Peyer's patch (tissue), 4 donors: ENCODE measurements around the gene WDR59. TPM values are rescaled to one million over a fixed set of nuclear protein-coding genes. Genes with fewer than 3 reads are reported as not detected.
A peak's percentile ranks its signal among the peaks of the same experiment; 100 is the strongest.

Source experiments
- DNase-seq, 3 donors: peaks; one replicate each; pipeline ENCODE4 v3.0.0-alpha.2; 2017 to 2019
- H3K27ac ChIP-seq, 4 donors: fragments of 200-600 bp; sonication (generic); one replicate each; pipeline ENCODE4 v1.5.1; 2016 to 2019
- H3K27me3 ChIP-seq, 2 donors: fragments of 200-600 bp; sonication (generic); one replicate each; pipeline ENCODE4 v1.5.1; 2019
- H3K36me3 ChIP-seq, 3 donors: fragments of 200-600 bp; sonication (generic); one replicate each; pipeline ENCODE4 v1.5.1; 2016 to 2019
- H3K4me1 ChIP-seq, 4 donors: fragments of 200-600 bp; sonication (generic); one replicate each; pipeline ENCODE4 v1.5.1; 2016 to 2019
- H3K4me3 ChIP-seq, 4 donors: fragments of 200-600 bp; sonication (generic); 1 replicate in 3 of 4; 2 replicates in 1 of 4; pipeline ENCODE4 v1.5.1; 2016 to 2019; ENCODE audit warnings: mild to moderate bottlenecking in 1 of 4
- H3K9me3 ChIP-seq, 4 donors: fragments of 200-600 bp; sonication (generic); one replicate each; pipeline ENCODE4 v1.5.1; 2016 to 2019; ENCODE audit warnings: mild to moderate bottlenecking in 1 of 4
- POLR2A ChIP-seq, 2 donors: fragments of 450-650 bp; IDR thresholded peaks; one replicate each; pipeline ENCODE4 v1.5.1; 2017; ENCODE audit warnings: antibody characterized with exemption in 2 of 2, mild to moderate bottlenecking in 2 of 2, moderate library complexity in 2 of 2
- total RNA-seq, 4 donors: library from RNA; depleted of rRNA; stranded (reverse); fragments of >200 nt; gene quantifications; one replicate each; pipeline ENCODE4 v1.1.0, GENCODE V29; 2016
- TF ChIP-seq, protein P1 (sequence below), 6 experiments: fragments of 450-650 bp in 4 of 6; fragments of 200-600 bp in 2 of 6; sonication (generic) in 1 of 6; IDR thresholded peaks; one replicate each; pipeline ENCODE4 v1.5.1; 2017 to 2019; ENCODE audit warnings: antibody characterized with exemption in 6 of 6, mild to moderate bottlenecking in 3 of 6, moderate library complexity in 1 of 6

The WDR59 gene
- total RNA-seq, 4 donors from 2014 or later, result 32.9 to 127 (median 102) TPM

DNA sequence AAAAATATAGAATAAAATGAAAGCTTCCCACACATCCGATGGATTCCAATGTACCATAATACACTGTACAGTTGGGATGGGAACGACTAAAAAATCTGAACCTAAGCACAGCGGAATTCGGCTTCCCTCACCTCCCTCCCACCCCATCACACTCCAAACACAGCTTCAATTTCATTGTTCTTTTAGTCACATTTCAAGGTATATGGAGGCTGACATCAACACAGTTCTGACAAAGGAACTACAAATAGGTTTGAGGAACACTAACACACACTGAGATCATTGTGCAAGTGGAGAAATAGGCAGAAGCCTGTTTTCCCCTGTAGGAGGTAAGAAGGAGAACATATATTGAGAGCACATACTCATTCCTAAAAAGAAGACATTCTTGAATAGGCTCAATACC lies 85.1 kb downstream of the WDR59 start:
- Histone ChIP-seq H3K9me3 (no peaks in the 10 kb centered on the region), H3K4me3 (no peak overlapping the region), H3K4me1 (no peaks in the 10 kb centered on the region), H3K36me3 (peaks cover 0 to 48% (median 0%) of the 10 kb centered on the region in 3 donors), H3K27me3 (no peaks in the 10 kb centered on the region), H3K27ac (no peak overlapping the region)
- TF ChIP-seq, protein P1, sequence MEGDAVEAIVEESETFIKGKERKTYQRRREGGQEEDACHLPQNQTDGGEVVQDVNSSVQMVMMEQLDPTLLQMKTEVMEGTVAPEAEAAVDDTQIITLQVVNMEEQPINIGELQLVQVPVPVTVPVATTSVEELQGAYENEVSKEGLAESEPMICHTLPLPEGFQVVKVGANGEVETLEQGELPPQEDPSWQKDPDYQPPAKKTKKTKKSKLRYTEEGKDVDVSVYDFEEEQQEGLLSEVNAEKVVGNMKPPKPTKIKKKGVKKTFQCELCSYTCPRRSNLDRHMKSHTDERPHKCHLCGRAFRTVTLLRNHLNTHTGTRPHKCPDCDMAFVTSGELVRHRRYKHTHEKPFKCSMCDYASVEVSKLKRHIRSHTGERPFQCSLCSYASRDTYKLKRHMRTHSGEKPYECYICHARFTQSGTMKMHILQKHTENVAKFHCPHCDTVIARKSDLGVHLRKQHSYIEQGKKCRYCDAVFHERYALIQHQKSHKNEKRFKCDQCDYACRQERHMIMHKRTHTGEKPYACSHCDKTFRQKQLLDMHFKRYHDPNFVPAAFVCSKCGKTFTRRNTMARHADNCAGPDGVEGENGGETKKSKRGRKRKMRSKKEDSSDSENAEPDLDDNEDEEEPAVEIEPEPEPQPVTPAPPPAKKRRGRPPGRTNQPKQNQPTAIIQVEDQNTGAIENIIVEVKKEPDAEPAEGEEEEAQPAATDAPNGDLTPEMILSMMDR (IDR thresholded peaks at IDR 0.05), result no peak
- no peak for TF ChIP-seq POLR2A (IDR thresholded peaks at IDR 0.05)
- no peak for DNase-seq

DNA sequence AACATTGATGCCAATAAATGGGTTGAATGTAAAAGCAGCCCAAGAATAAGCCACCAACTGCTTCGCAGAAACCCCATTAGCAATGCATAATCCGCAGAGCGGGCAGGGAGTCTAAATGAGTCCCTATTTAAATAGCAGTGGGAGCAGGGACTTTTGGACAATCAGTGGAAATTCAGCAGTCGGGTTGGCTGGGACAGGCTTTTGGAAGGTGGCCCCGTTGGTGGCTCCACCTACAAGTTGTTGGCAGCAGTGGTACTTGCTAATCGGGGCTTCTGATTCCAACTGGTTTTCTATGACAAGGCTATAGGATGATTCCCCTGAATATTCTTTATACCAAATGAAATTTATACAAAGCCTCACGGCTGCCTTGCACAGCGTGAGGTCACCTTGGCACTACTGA lies 86.3 kb downstream of the WDR59 start:
- no peaks in the 10 kb centered on the region for H3K27me3 ChIP-seq
- DNase-seq, result no peak
- H3K27ac ChIP-seq, result no peak overlapping the region
- peaks cover 0 to 52% (median 0%) of the 10 kb centered on the region in 3 donors for H3K36me3 ChIP-seq
- H3K4me1 ChIP-seq, result no peaks in the 10 kb centered on the region
- no peak for TF ChIP-seq POLR2A (IDR thresholded peaks at IDR 0.05)
- TF ChIP-seq, protein P1 (IDR thresholded peaks at IDR 0.05), result no peak
- H3K9me3 ChIP-seq, result no peaks in the 10 kb centered on the region
- no peak overlapping the region for H3K4me3 ChIP-seq

DNA sequence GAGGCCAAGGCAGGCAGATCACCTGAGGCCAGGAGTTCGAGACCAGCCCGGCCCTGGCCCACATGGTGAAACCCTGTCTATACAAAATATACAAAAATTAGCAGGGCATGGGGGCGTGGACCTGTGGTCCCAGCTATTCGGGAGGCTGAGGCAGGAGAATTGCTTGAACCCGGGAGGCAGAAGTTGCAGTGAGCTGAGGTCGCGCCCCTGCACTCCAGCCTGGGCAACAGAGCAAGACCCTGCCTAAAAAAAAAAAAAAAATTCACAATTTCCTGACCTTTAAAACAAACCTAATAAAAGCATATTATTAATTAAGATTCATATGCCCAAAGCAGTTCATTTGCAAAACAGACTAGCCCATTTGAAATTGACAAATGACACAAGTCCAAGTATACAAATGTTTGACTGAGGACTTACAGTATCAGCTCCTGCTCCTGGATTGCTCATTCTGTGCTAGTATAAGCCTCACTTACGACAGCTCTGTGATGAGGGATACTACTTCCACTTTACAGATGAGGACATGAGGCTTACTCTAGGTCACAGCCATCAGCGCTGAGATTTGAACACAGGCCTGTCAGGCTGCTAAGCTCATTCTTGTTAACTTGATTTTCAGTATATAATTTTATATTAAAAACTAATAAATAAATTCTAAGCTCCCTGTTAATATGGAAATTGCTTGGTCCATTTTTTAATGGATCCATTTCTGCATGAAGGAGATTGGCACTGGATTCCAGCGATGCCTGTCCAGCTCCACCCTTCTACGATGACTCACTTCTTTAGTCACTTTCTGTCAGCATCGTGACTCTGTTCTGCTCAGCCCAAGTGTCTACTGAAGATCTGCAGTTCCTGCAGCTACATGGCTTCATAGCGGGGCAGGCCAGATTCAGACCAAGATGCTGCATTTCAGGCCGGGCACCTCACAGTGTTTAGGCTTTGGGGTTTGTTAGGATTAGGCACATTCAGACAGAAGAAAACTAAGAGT lies 88.2 kb downstream of the WDR59 start:
- no peak overlapping the region for H3K27ac ChIP-seq
- no peaks in the 10 kb centered on the region for H3K27me3 ChIP-seq
- peak in 1 of 3 donors; percentile 62 for DNase-seq
- no peaks in the 10 kb centered on the region for H3K9me3 ChIP-seq
- H3K4me1 ChIP-seq, result no peaks in the 10 kb centered on the region
- no peak overlapping the region for H3K4me3 ChIP-seq
- TF ChIP-seq, protein P1 (IDR thresholded peaks at IDR 0.05), result no peak
- no peak for TF ChIP-seq POLR2A (IDR thresholded peaks at IDR 0.05)
- peaks cover 0 to 65% (median 0%) of the 10 kb centered on the region in 3 donors for H3K36me3 ChIP-seq

DNA sequence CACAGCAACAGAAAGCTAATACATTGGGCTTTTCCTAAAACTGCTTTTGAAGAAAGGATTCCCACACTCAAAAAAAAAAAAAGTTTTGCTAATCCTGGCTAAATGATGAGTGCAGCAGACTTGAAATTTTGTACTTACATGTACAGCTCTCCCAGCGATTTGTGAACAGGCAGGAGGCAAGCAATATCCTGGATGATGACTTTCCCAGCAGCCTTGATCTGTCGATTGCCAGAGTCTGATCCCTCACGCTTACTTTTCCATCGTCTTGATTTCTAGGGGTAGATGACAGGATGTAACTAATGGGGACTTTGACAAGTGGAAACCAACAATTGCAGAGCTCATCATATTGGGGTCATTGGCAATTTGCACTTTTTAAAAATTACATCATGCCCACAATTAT lies 91.4 kb downstream of the WDR59 start:
- H3K36me3 ChIP-seq, result peaks cover 0 to 65% (median 0%) of the 10 kb centered on the region in 3 donors
- no peaks in the 10 kb centered on the region for H3K9me3 ChIP-seq

DNA sequence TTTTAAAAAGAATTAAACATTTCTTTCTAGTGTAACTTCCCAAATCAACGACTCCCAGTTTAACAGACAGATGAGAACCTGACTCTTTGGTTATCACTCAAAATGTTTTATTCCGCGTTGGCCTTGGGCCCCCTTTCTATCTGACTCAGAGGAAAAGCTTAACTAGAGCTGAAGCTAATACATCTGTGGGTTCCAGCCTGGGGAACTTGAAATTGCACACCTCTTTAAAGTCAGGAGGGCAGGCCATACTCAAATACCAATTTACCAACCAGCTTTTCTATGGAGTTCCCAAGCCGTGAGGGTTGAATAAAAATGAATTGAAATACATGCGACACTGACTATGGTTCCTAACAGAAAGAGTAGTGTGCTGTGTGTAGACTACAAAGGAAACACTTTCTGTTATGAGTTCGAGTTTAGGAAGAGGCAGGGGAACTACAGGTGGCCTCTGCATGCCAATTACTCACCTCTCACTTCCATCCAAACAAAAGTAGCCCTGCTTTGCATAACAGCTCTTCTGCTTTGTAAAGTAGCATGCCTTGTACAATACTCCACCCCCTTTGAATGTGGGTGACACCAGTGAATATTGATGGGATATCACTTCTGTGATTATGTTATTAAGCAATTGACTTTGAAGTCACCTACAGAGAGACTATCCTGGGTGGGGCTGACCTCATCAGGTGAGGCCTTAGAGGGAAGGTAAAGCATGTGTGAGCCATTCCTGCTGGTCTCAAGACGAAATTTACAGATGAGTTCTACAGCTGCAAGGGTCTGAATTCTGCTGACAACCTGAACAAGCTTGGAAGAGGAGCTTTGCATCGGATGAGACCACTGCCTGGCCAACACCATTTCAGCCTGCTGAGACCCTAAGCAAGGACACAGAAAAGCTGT lies 92.1 kb downstream of the WDR59 start:
- H3K36me3 ChIP-seq, result peaks cover 0 to 72% (median 0%) of the 10 kb centered on the region in 3 donors
- no peak overlapping the region for H3K27ac ChIP-seq
- TF ChIP-seq POLR2A (IDR thresholded peaks at IDR 0.05), result no peak
- TF ChIP-seq, protein P1 (IDR thresholded peaks at IDR 0.05), result no peak
- H3K4me1 ChIP-seq, result no peaks in the 10 kb centered on the region
- H3K9me3 ChIP-seq, result no peaks in the 10 kb centered on the region
- no peaks in the 10 kb centered on the region for H3K27me3 ChIP-seq
- DNase-seq, result no peak
- H3K4me3 ChIP-seq, result no peak overlapping the region

More for the DNA sequence above, 91.4 kb downstream of the WDR59 start:
- Histone ChIP-seq H3K4me3 (no peak overlapping the region), H3K27me3 (no peaks in the 10 kb centered on the region), H3K4me1 (no peaks in the 10 kb centered on the region), H3K27ac (no peak overlapping the region)
- TF ChIP-seq POLR2A (IDR thresholded peaks at IDR 0.05), result no peak
- TF ChIP-seq, protein P1 (IDR thresholded peaks at IDR 0.05), result no peak
- DNase-seq, result no peak
